IMR-90 (cell line): ENCODE measurements around the gene IPMK. TPM values are rescaled to one million over a fixed set of nuclear protein-coding genes. Genes with fewer than 3 reads are reported as not detected.

Experiments
- ATAC-seq: fragments of 200-7000 bp; cut with Tn5 transposase; 2 replicates; pipeline ENCODE4 v1.9.1; 2020; ENCODE audit warnings: low read depth, mild to moderate bottlenecking, moderate library complexity
- BruUV-seq: library from RNA; stranded (reverse); fragments of 400-500 nt; replicated peaks from 2 replicates; lab custom pipeline; 2021; lab: Mats Ljungman, UMichigan
- CTCF ChIA-PET: fragments of 300-600 bp; formaldehyde crosslinking; extraction: SDS; loops from one replicate; lab custom pipeline; 2021; ENCODE audit warnings: antibody characterized with exemption; lab: Yijun Ruan, JAX
- POLR2A ChIA-PET: fragments of 300-600 bp; sonication (Branson Sonifier 250); formaldehyde crosslinking; loops from one replicate; lab custom pipeline; 2022; ENCODE audit warnings: antibody characterized with exemption; ENCODE audit not compliant: unreplicated experiment; lab: Charles Lee
- DNase-seq: peaks from one replicate; pipeline ENCODE4 v3.0.0; 2013
- H2AFZ ChIP-seq: replicated peaks from 2 replicates; pipeline ENCODE3; 2013; ENCODE audit warnings: low read length, mild to moderate bottlenecking; ENCODE audit not compliant: poor library complexity
- H2AK5ac ChIP-seq: 2 replicates; pipeline ENCODE4 v1.6.1; 2013; ENCODE audit warnings: low read depth, low read length, inconsistent platforms
- H2AK9ac ChIP-seq: replicated peaks from 2 replicates; pipeline ENCODE3; 2013; ENCODE audit warnings: mild to moderate bottlenecking, low read depth, low read length, moderate library complexity; ENCODE audit not compliant: poor library complexity
- H2BK120ac ChIP-seq: 2 replicates; pipeline ENCODE4 v1.6.1; 2013; ENCODE audit warnings: low read depth, low read length, inconsistent platforms
- H2BK15ac ChIP-seq: 3 replicates; pipeline ENCODE4 v1.6.1; 2013; ENCODE audit warnings: low read depth, low read length, inconsistent platforms
- H2BK20ac ChIP-seq: 2 replicates; pipeline ENCODE4 v1.6.1; 2013; ENCODE audit warnings: low read depth, mild to moderate bottlenecking, inconsistent platforms, low read length, moderate library complexity
- H2BK5ac ChIP-seq: 2 replicates; pipeline ENCODE4 v1.6.1; 2013; ENCODE audit warnings: mild to moderate bottlenecking, low read depth, low read length, inconsistent platforms; ENCODE audit not compliant: poor library complexity, severe bottlenecking
- H3K14ac ChIP-seq: replicated peaks from 2 replicates; pipeline ENCODE4 v1.6.1; 2013; ENCODE audit warnings: low read depth, low read length, inconsistent platforms
- H3K18ac ChIP-seq: 2 replicates; pipeline ENCODE4 v1.6.1; 2013; ENCODE audit warnings: low read depth, low read length, control low read depth
- H3K23ac ChIP-seq: 2 replicates; pipeline ENCODE4 v1.6.1; 2013; ENCODE audit warnings: low read depth, low read length, inconsistent platforms
- H3K27ac ChIP-seq: 2 replicates; pipeline ENCODE4 v1.5.1; 2013; ENCODE audit warnings: mild to moderate bottlenecking, control low read depth, low read length; ENCODE audit not compliant: insufficient read depth
- H3K27me3 ChIP-seq: 2 replicates; pipeline ENCODE4 v1.6.1; 2013; ENCODE audit warnings: low read length; ENCODE audit not compliant: control insufficient read depth, insufficient read depth
- H3K36me3 ChIP-seq: 2 replicates; pipeline ENCODE4 v1.6.1; 2013; ENCODE audit warnings: low read length, mixed read lengths; ENCODE audit not compliant: control insufficient read depth, insufficient read depth
- H3K4ac ChIP-seq: 2 replicates; pipeline ENCODE4 v1.6.1; 2013; ENCODE audit warnings: low read depth, low read length, inconsistent platforms
- H3K4me1 ChIP-seq: 2 replicates; pipeline ENCODE4 v1.6.1; 2013; ENCODE audit warnings: low read length, mixed read lengths; ENCODE audit not compliant: control insufficient read depth, insufficient read depth
- H3K4me2 ChIP-seq: 2 replicates; pipeline ENCODE4 v1.6.1; 2013; ENCODE audit warnings: low read depth, mild to moderate bottlenecking, control low read depth, low read length, moderate library complexity
- H3K4me3 ChIP-seq: 2 replicates; pipeline ENCODE4 v1.5.1; 2013; ENCODE audit warnings: low read depth, mild to moderate bottlenecking, control low read depth, low read length, moderate library complexity; ENCODE audit not compliant: insufficient read depth
- H3K56ac ChIP-seq: 2 replicates; pipeline ENCODE4 v1.6.1; 2013; ENCODE audit warnings: low read length, inconsistent platforms; ENCODE audit not compliant: insufficient read depth; ENCODE audit errors: extremely low read depth
- H3K79me1 ChIP-seq, 2 experiments: 2 replicates each; pipeline ENCODE4 v1.6.1; 2013; ENCODE audit warnings: low read length in 2 of 2, inconsistent platforms in 1 of 2, low read depth in 1 of 2
- H3K9ac ChIP-seq: 2 replicates; pipeline ENCODE4 v1.6.1; 2013; ENCODE audit warnings: low read depth, low read length, control low read depth
- H3K9me1 ChIP-seq: 2 replicates; pipeline ENCODE4 v1.6.1; 2013; ENCODE audit warnings: low read length, inconsistent platforms; ENCODE audit not compliant: insufficient read depth
- H3K9me3 ChIP-seq: 2 replicates; pipeline ENCODE4 v1.6.1; 2013; ENCODE audit warnings: low read length; ENCODE audit not compliant: control insufficient read depth, insufficient read depth
- H4K20me1 ChIP-seq: 2 replicates; pipeline ENCODE4 v1.6.1; 2013; ENCODE audit warnings: low read length, inconsistent platforms; ENCODE audit not compliant: insufficient read depth
- H4K5ac ChIP-seq: 2 replicates; pipeline ENCODE4 v1.6.1; 2013; ENCODE audit warnings: mild to moderate bottlenecking, low read depth, low read length, control low read depth
- H4K8ac ChIP-seq, 2 experiments: 2 replicates each; pipeline ENCODE4 v1.6.1; 2013; ENCODE audit warnings: low read depth in 2 of 2, low read length in 2 of 2, control low read depth in 1 of 2, inconsistent platforms in 1 of 2
- H4K91ac ChIP-seq: 2 replicates; pipeline ENCODE4 v1.6.1; 2013; ENCODE audit warnings: low read depth, low read length, inconsistent platforms; ENCODE audit not compliant: insufficient read depth
- ELK1 ChIP-seq: fragments of 150-350 bp; IDR thresholded peaks from 2 replicates; pipeline ENCODE4 v1.6.1; 2016; ENCODE audit warnings: low read depth, mild to moderate bottlenecking, low read length, moderate library complexity, borderline replicate concordance
- NFE2L2 ChIP-seq: fragments of 150-350 bp; IDR thresholded peaks from 2 replicates; pipeline ENCODE4 v1.6.1; 2016; ENCODE audit warnings: low read depth, mild to moderate bottlenecking, low read length
- POLR2A ChIP-seq: IDR thresholded peaks from 2 replicates; pipeline ENCODE4 v1.6.1; 2012; ENCODE audit warnings: mild to moderate bottlenecking, low read depth, low read length
- RCOR1 ChIP-seq: IDR thresholded peaks from 2 replicates; pipeline ENCODE4 v1.6.1; 2012; ENCODE audit warnings: mild to moderate bottlenecking, low read length, improper control_type of control experiment; ENCODE audit not compliant: insufficient replicate concordance
- WGBS, 2 experiments: methylation state at CpG; one replicate each; pipeline versions ENCODE4 v1.1.5 to v1.1.7; 2013; ENCODE audit warnings: missing lambda C conversion rate in 2 of 2; ENCODE audit not compliant: insufficient read length in 1 of 2; ENCODE audit errors: extremely low coverage in 2 of 2; 5-methylcytosine and 5-hydroxymethylcytosine counted together
- dilution Hi-C: fragments of 300-500 bp; cut with HindIII; formaldehyde crosslinking; loops from one replicate; pipeline ENCODE4 v1.14.3; 2018; ENCODE audit warnings: low sequenced_read_pairs; ENCODE audit not compliant: unreplicated experiment
- in situ Hi-C: fragments of 300-500 bp; cut with MboI; formaldehyde crosslinking; loops from 3 replicates; pipeline ENCODE4 v1.14.3; 2019; ENCODE audit warnings: low sequenced_read_pairs, inconsistent platforms, mixed read lengths
- intact Hi-C: fragments of 100-400 bp; cut with micrococcal nuclease; formaldehyde crosslinking; loops from 2 replicates; pipeline ENCODE4 v1.10.0; 2022
- polyA plus RNA-seq, 3 experiments: library from polyadenylated mRNA; depleted of rRNA; stranded (reverse); fragments of >200 nt; gene quantifications; 2 replicates each; pipeline ENCODE4 v1.2.3, GENCODE V29; 2012; ENCODE audit warnings: low replicate concordance in 1 of 3
- total RNA-seq: library from RNA; depleted of rRNA; stranded (reverse); fragments of >200 nt; gene quantifications from 2 replicates; pipeline ENCODE4 v1.2.3, GENCODE V29; 2012

The IPMK gene
- total and polyA plus RNA-seq, 2 of the 4 experiments (the other 2 are of a cell fraction): 0.89 to 2.0 TPM

- DNase-seq (peak; percentile 11), ATAC-seq (no peak)
- BruUV-seq: no TSS peak
- H4K8ac ChIP-seq: no peak overlapping the region
- dilution Hi-C loops: loop anchor here (25.0 kb wide), 1 partner anchor 133 kb away; no protein-coding TSS in a partner anchor
- CTCF ChIA-PET: interaction anchor here (0.6 to 2.8 kb wide), 4 partner anchors 9 to 120 kb away, joined by 3 to 41 read pairs (median 7); no protein-coding TSS in a partner anchor
- no peak overlapping the region for H2AK9ac ChIP-seq
- H3K14ac ChIP-seq: no peak overlapping the region
- H3K18ac ChIP-seq: no peak overlapping the region; the same call in 1 of the 2 replicates
- H2BK20ac ChIP-seq: 0 out of 2 replicates have a peak overlapping the region, but pooled peaks have one; percentile 34
- intact Hi-C loops: loop anchor here (2.0 kb wide), 1 partner anchor 90 kb away; the partner anchor contains the start of gene CISD1
- no peak overlapping the region for H4K91ac ChIP-seq
- no CpG with 5 or more reads among the region's 2 CpGs for WGBS, 2 experiments
- H2BK5ac ChIP-seq: no peak overlapping the region
- no peak overlapping the region for H3K9ac ChIP-seq
- no peaks in the 10 kb centered on the region for H3K27me3 ChIP-seq
- no peak overlapping the region for H2AK5ac ChIP-seq
- no peak for TF ChIP-seq NFE2L2
- TF ChIP-seq RCOR1: no peak
- no peak for TF ChIP-seq ELK1
- no peak for TF ChIP-seq POLR2A
- H3K4me2 ChIP-seq: no peak overlapping the region
- POLR2A ChIA-PET: no interaction called here
- H3K79me1 ChIP-seq: no peaks in the 10 kb centered on the region
- no peak overlapping the region for H3K23ac ChIP-seq
- H4K20me1 ChIP-seq: no peaks in the 10 kb centered on the region; the same call in 1 of the 2 replicates
- H2BK120ac ChIP-seq: no peak overlapping the region
- no peaks in the 10 kb centered on the region for H3K9me1 ChIP-seq
- in situ Hi-C loops: no loop called here
- H3K27ac ChIP-seq: peak overlapping the region; percentile 22; the same call in 1 of the 2 replicates
- no peaks in the 10 kb centered on the region for H3K36me3 ChIP-seq
- no peak overlapping the region for H3K4me3 ChIP-seq
- no peaks in the 10 kb centered on the region for H3K4me1 ChIP-seq
- no peak overlapping the region for H3K56ac ChIP-seq
- H4K5ac ChIP-seq: no peak overlapping the region
- H3K9me3 ChIP-seq: no peaks in the 10 kb centered on the region
- no peak overlapping the region for H2AFZ ChIP-seq
- no peak overlapping the region for H3K4ac ChIP-seq
- H2BK15ac ChIP-seq: no peak overlapping the region
Measured at GRCh38 chr10:58179238-58179637, 88.5 kb downstream of the IPMK start.
